GM18909 (cell line): Measurements from ENCODE around the gene GUCY1A2.

Experiments used
- ATAC-seq: cut with Tn5 transposase; IDR thresholded peaks from one replicate; pipeline ENCODE4 v1.9.1; 2021; ENCODE audit warnings: mild to moderate bottlenecking; ENCODE audit not compliant: unreplicated experiment, poor library complexity

GUCY1A2 gene

GRCh38 chr11:106998916-106999188 lies 19.4 kb downstream of the GUCY1A2 start:
- ATAC-seq, result no peak

DNA sequence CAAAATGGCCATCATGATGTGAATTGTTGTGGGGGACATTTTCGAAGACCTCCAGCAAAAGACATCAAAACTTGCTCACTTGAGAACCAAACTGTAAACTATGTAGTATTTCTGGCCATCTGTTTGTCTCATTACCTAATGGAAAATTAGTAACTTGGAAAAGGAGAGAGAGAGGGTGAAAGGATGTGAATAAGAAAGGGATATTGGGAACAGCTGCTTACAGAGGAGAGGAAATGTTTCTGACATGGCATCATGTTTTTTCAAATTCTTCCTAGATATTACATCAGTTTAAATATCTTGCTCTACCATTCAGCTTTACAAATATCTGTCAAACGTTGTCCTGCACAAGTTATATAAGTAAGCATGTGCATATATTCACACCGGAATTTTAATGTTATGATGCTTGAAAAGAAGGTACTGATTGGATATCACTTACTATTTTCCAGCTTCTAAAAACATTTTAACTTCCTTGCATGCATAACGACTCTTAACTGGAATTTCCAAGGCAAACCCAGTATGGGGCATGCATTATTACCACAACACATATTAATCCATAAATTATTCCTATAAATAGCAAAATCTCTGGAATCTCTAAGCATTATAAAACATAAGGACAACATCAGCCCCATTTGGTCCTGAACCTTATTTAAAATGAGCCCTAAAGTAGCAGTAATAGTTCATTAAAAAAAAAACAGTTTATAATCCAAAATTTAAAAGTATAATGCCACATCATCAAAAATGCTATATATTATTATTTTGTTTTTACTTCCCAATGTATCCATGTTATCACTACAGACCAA lies 20.0 kb downstream of the GUCY1A2 start:
- ATAC-seq, result no peak

GRCh38 chr11:106997227-106997626 lies 21.0 kb downstream of the GUCY1A2 start:
- ATAC-seq, result no peak

GRCh38 chr11:106996691-106997090 lies 21.6 kb downstream of the GUCY1A2 start:
- no peak for ATAC-seq

GRCh38 chr11:106990331-106990730 lies 27.9 kb downstream of the GUCY1A2 start:
- ATAC-seq, result no peak

DNA sequence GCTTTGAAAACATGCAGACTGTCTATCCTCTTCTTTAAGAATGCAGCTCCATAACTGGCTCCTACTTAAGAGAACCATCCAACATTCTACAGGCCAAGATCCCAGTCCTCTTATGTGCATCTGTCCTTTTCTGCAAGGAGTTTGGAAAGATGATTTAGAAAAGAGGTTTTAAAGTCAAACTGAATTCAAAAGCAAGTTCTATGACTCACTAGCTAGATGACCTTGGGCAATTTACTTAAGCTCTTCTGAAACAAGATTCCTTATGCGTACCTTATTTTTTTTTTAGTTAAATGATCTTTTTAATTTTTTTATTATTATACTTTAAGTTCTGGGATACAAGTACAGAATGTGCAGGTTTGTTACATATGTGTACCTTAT lies 29.2 kb downstream of the GUCY1A2 start:
- ATAC-seq, result no peak

DNA sequence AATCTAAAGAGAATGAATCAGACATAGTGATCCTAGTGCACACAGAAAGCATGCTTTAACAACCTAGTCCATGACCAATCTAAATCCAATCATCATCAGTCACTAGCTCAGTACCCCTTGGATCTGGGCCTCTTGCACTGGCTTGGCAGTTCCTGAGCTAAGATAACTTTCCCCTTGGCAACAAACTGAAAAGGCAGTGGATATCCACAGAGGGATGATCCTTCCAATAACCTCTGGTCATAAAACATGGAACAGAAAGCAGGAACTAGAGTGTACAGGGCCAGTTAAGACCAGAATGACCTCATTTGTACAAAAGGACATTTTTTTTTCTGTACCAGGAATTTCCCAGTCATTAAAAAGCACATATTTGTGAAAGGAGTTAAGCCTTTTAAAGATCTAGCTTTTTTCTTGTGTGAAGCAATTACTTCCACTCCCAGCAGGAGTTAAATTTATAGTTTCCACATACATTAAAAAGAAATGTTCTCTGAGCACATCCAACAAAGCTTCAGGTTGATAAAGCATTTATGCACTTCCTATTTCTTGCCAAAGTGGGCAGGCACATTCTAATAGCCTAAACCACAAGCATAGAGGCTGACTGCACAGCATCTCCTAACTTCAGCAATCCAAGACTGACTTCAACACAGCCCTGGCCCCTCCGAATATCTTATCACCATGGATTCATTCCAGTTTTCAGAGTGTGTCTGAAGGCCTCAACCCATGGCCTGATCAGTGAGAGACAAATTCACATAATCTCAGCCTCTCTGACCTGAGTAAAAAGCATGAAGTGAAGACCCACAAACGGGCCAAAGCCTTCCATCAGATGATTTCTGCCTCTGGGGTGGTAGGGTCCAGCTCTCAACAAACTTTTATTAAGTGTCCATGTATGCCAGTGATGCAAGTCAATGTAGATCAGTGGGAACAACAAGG lies 29.9 kb downstream of the GUCY1A2 start:
- no peak for ATAC-seq

- no peak for ATAC-seq
Measured at GRCh38 chr11:106986673-106987072, 31.6 kb downstream of the GUCY1A2 start.

- no peak for ATAC-seq
Measured at GRCh38 chr11:106986261-106986660, 32.0 kb downstream of the GUCY1A2 start.

- ATAC-seq, result no peak
Measured at GRCh38 chr11:106983991-106984390, 34.3 kb downstream of the GUCY1A2 start.

- ATAC-seq, result no peak
Measured at GRCh38 chr11:106983261-106983660, 35.0 kb downstream of the GUCY1A2 start.

DNA sequence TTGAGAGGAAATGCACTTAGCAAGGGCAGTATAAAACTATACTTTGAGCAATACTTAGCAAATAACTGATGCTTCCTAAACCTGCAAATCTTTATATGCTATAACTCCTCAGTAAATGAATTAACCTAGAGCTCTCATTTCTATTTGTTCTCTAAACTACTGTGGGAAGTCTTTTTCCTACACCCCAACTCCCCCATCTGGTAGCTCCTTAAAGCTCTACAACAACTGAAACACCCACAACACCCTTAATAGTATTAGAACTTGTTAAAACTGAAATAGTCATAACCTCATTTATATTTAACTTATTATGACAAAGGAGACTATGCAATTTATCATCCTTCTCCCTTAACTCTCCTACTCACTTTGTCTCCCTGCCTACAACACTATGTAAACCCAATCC lies 43.4 kb downstream of the GUCY1A2 start:
- no peak for ATAC-seq

DNA sequence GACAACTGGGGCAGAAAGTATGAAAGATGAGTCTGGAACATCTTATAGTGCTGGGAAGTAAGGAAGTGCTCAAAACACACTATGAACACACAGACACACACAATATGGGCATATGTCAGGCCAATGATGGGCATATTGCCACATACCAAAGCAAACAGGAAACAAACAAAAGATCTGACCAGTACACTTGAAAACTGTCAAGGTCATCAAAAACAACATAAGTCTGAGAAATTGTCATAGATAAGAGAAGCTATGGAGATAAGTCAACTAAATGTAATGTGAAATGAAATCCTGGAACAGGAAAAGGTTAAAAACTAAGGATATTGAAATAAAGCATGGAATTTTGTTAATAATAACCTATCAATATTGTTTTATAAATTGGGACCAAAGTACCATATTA lies 46.4 kb downstream of the GUCY1A2 start:
- no peak for ATAC-seq

DNA sequence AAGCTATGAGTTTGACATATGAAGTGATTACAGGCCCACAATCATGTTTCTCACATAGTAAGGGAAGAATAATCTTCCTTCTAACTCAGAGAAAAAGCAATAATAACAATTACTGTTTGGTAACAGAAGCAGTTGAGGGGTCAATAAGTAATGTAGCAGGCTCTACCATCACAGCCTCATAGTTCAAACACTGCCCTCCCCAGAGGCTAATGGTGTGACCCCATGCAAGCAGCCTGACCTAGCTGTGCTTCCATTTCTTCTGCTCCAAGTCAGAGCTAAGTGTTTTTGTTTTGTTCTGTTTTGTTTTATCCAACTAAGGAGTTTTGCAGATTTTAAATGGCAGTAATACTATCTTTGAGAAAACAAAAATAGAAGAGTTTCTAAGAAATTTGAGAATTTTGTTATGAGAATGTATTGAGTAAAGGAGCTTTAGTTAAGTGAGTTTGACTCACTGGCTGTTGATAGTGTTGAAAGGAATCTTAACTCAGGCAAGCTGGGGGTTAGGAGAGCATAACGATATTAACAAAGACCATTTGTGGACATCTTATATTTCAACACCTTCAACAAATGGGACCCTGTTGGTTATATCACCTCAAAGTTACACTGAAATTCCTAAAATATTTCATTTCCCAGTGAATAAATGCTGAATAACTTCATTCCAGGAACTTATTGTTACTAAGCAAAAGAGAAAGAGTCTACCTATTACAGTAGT lies 48.5 kb downstream of the GUCY1A2 start:
- ATAC-seq, result no peak

GRCh38 chr11:106962995-106963394 lies 55.3 kb downstream of the GUCY1A2 start:
- ATAC-seq, result no peak

DNA sequence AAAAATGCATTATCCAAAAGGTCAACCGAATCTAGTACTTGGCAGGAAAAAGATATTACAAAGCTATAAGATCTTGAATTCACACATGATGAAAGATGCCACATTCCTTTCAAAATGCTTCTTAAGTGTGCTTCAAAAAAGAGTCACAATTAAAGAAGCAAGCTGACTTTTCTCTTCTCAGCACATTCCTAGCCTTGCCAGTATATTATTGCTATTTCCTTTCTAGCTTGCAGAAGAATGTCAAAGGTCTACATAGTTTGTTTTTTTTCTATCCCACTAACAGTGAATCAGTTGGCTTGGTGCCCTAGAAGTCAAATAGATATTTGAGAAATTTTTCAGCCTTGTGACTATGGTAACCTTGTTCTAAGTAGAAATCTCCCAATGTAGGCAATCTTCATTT lies 56.8 kb downstream of the GUCY1A2 start:
- no peak for ATAC-seq

DNA sequence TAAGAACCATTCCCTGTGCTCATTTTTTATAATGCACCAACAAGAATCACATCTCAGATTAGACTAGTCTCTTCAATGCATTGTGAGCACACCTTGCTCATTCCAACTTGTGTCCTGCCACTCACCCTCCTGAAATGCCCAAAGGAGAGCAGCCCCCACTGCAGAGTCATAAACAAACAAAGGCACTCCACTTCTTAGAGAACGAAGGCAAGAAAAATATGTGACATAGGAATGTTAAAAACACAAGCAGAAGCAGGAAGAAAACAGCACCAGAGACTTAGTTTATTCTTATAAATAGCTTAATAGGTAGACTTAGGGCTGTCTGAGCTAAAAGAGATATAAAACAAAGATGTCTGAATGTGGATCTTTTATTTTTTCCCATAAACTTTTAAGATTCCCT lies 57.2 kb downstream of the GUCY1A2 start:
- no peak for ATAC-seq

GRCh38 chr11:106959800-106960199 lies 58.5 kb downstream of the GUCY1A2 start:
- no peak for ATAC-seq

- no peak for ATAC-seq
Measured at GRCh38 chr11:106959386-106959785, 58.9 kb downstream of the GUCY1A2 start.

GRCh38 chr11:106958517-106959248 lies 59.6 kb downstream of the GUCY1A2 start:
- no peak for ATAC-seq
